ENCODE results near the gene CD200.

Gene CD200

DNA sequence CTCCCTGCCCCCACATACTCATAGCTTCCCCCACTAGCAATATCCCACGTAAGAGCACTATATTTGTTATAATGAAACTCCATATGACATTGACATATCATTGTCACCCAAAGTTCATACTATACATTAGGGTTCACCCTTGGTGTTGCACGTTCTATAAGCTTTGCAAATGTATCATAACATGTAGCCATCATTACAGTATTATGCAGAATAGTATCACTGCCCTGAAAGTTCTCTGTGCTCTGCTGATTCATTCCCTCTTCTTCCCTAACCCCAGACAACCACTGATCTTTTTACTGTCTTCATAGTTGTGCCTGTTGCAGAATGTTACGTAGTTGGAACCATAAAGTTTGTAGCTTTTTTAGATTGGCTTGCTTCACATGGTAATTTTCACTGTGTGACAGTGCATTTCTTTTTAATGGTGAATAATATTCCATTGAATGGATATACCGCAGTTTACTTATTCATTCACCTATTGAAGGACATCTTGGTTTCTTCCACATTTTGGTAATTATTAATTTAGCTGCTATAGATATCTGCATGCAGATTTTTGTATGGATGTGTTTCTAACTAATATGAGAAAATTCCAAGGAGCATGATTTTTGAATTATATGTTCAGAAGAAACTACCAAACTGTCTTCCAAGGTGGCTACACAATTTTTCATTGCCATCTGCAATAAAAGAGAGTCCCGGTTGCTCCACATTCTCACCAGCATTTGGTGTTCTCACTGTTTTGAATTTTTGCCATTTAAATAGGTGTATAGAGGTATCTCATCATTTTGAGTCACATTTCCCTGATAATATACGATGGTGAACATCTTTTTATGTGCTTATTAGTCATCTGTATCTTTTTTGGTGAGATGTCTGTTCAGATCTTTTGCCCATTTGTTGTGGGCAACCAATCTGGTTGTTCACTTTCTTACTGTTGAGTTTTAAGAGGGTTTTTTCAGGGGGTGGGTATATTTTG is 59.7 kb downstream of the CD200 start:
- TF ChIP-seq, protein P1, sequence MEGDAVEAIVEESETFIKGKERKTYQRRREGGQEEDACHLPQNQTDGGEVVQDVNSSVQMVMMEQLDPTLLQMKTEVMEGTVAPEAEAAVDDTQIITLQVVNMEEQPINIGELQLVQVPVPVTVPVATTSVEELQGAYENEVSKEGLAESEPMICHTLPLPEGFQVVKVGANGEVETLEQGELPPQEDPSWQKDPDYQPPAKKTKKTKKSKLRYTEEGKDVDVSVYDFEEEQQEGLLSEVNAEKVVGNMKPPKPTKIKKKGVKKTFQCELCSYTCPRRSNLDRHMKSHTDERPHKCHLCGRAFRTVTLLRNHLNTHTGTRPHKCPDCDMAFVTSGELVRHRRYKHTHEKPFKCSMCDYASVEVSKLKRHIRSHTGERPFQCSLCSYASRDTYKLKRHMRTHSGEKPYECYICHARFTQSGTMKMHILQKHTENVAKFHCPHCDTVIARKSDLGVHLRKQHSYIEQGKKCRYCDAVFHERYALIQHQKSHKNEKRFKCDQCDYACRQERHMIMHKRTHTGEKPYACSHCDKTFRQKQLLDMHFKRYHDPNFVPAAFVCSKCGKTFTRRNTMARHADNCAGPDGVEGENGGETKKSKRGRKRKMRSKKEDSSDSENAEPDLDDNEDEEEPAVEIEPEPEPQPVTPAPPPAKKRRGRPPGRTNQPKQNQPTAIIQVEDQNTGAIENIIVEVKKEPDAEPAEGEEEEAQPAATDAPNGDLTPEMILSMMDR (IDR thresholded peaks at IDR 0.05; ENCODE audit: low read depth, low read length): no peak
- Histone ChIP-seq H3K36me3 (no peaks in the 10 kb centered on the region), H3K9me3 (ENCODE audit: severe bottlenecking) (peaks cover 11% of the 10 kb centered on the region), H3K27me3 (ENCODE audit: insufficient read depth, low read depth, severe bottlenecking) (no peaks in the 10 kb centered on the region), H3K4me3 (ENCODE audit: low read depth, low read length) (no peak overlapping the region), H3K27ac (no peak overlapping the region)
- DNase-seq: no peak

DNA sequence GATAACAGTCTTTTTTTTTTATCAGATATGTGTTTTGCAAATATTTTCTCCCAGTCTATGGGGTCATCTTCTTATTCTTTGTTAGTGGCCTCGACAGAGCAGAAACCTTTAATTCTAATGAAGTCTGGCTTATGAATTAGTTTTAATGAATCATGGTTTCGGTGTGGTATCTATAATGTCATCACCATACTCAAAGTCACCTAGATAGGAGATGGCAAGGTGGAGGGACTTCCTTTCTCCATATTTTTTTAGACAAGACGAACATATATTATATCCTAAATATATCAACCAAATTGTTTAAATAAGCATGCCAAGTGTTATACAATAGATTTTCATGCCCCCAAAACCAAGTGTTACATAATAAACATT is 60.4 kb downstream of the CD200 start:
- Histone ChIP-seq H3K27ac (no peak overlapping the region), H3K4me3 (ENCODE audit: low read depth, low read length) (no peak overlapping the region), H3K9me3 (ENCODE audit: severe bottlenecking) (peaks cover 11% of the 10 kb centered on the region), H3K36me3 (no peaks in the 10 kb centered on the region), H3K27me3 (ENCODE audit: insufficient read depth, low read depth, severe bottlenecking) (no peaks in the 10 kb centered on the region)
- TF ChIP-seq, protein P1 (IDR thresholded peaks at IDR 0.05; ENCODE audit: low read depth, low read length): no peak
- DNase-seq: no peak

DNA sequence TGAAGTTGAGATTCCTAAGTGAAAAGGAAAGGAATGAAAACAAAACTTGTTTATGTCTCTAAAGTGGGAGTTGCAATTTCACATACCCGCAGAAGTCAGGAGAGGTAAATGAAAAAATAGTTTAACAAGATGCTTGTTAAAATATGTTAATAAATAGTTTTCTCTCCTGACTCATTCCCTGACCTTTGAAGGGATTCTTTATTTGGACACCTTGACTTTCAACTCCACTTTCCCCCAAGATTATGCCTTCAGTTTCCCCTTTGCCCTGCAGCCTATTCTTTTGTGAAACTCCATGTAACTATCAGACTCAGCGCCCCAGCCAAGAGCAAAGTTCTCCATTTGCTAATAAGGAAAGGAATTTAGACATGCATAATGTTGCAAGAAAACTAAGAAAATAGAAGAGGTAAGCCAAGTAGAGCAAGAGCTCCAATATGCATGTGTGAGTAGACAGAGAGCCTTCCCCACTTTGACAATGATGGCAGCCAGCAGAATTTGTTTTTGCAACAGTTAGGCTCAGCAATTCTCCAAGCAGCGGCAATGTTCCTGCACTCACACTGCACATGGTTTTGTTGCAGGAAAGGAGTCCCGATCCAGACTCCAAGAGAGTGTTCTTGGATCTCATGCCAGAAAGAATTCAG is 61.2 kb downstream of the CD200 start:
- Histone ChIP-seq H3K36me3 (no peaks in the 10 kb centered on the region), H3K27me3 (ENCODE audit: insufficient read depth, low read depth, severe bottlenecking) (peaks cover 1% of the 10 kb centered on the region), H3K9me3 (ENCODE audit: severe bottlenecking) (peaks cover 11% of the 10 kb centered on the region), H3K27ac (no peak overlapping the region), H3K4me3 (ENCODE audit: low read depth, low read length) (no peak overlapping the region)
- DNase-seq: no peak
- TF ChIP-seq, protein P1 (IDR thresholded peaks at IDR 0.05; ENCODE audit: low read depth, low read length): no peak

DNA sequence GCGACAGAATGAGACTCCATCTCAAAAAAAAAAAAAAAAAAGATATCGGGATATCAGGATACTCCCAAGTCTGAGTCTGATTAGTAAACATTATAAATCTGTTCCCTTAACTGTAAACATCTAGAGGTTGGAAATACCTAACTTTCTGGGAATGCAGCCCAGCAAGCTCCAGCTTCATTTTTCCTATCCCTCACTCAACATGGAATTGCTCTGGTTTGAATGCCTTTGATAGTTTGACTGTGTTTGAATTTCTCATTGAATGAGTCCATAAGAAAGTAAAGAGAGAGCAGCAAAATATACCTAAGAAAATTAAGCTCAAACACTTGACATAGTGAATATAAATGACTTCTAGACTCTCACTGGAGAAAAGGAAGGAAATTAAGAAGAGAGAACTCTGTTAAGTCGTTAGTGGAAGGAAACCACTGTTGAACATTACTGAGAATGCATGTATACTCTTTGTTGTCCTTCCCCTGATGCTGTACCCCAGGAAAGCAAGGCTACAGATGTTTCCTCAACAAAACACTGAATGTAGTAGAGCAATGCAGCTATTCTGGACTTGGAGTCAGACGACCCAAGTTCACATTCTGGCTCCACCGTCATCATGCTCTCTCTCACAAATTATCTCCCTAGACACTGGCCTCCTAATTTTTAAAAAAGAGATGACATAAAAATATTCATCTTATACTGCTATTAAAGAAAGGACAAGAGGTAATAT is 62.4 kb downstream of the CD200 start:
- TF ChIP-seq, protein P1 (IDR thresholded peaks at IDR 0.05; ENCODE audit: low read depth, low read length): no peak
- no peak for DNase-seq
- Histone ChIP-seq H3K4me3 (ENCODE audit: low read depth, low read length) (no peak overlapping the region), H3K27ac (no peak overlapping the region), H3K9me3 (ENCODE audit: severe bottlenecking) (peaks cover 11% of the 10 kb centered on the region), H3K27me3 (ENCODE audit: insufficient read depth, low read depth, severe bottlenecking) (peaks cover 5% of the 10 kb centered on the region), H3K36me3 (no peaks in the 10 kb centered on the region)

DNA sequence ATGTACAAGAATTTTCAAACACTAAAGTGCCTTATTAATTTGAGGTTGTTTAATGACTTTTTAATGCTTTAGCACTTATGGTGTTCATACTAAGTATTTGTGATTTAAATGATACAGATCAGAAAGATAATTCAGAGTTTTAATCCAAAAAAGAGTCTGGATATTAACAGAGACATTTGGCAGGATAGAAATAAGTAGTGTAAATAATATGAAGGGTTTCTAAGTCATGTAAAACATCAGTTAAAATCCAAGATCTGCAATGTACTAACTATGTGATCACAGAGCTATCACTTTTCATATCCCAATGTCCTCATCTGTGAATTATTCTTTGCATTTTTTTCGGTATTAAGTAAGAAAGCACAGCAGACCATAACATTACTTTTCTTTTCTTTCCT is 62.9 kb downstream of the CD200 start:
- Histone ChIP-seq H3K27ac (no peak overlapping the region), H3K36me3 (no peaks in the 10 kb centered on the region), H3K4me3 (ENCODE audit: low read depth, low read length) (no peak overlapping the region), H3K9me3 (ENCODE audit: severe bottlenecking) (peaks cover 11% of the 10 kb centered on the region), H3K27me3 (ENCODE audit: insufficient read depth, low read depth, severe bottlenecking) (peaks cover 5% of the 10 kb centered on the region)
- no peak for DNase-seq
- TF ChIP-seq, protein P1 (IDR thresholded peaks at IDR 0.05; ENCODE audit: low read depth, low read length): no peak

All from WERI-Rb-1 (cell line).